GF-D8 (cell line): ENCODE results near the gene DNAAF3.
"Not testable (repeated sequence)": the region's sequence is repeated elsewhere in the genome, so short reads cannot be mapped to it uniquely, and the experiment has no call there.

Source experiments
- DNase-seq: peaks from one replicate; lab custom pipeline; 2025; lab: John Stamatoyannopoulos, UW

The DNAAF3 gene

GRCh38 chr19:55166530-55167268 lies at the start of gene DNAAF3:
Gene DNAAF3 (minus strand): TSS chr19:55166613. CDS start chr19:55166413, 200 bp downstream.
- peak; percentile 91 for DNase-seq

- DNase-seq: no peak
Observed at GRCh38 chr19:55213547-55213946, 47.1 kb upstream of the DNAAF3 start.

- DNase-seq: no peak
Observed at GRCh38 chr19:55212447-55212846, 46.0 kb upstream of the DNAAF3 start.

GRCh38 chr19:55209693-55210472 lies 43.5 kb upstream of the DNAAF3 start:
- DNase-seq: no peak

- DNase-seq: no peak
Observed at GRCh38 chr19:55208880-55209692, 42.7 kb upstream of the DNAAF3 start, which contains the start of gene PTPRH. Gene PTPRH (minus strand): TSS chr19:55209501. CDS start chr19:55209433, 68 bp downstream.

GRCh38 chr19:55206664-55207500 lies 40.5 kb upstream of the DNAAF3 start:
- DNase-seq: no peak

- DNase-seq: not testable (repeated sequence)
Observed at GRCh38 chr19:55202199-55202598, 35.8 kb upstream of the DNAAF3 start.

GRCh38 chr19:55199620-55200204 lies 33.3 kb upstream of the DNAAF3 start:
- DNase-seq: no peak

GRCh38 chr19:55198651-55199050 lies 32.2 kb upstream of the DNAAF3 start:
- DNase-seq: no peak

GRCh38 chr19:55197528-55197927 lies 31.1 kb upstream of the DNAAF3 start:
- no peak for DNase-seq

GRCh38 chr19:55196803-55197202 lies 30.4 kb upstream of the DNAAF3 start:
- DNase-seq: no peak

GRCh38 chr19:55193481-55193880 lies 27.1 kb upstream of the DNAAF3 start:
- DNase-seq: no peak

GRCh38 chr19:55189403-55189835 lies 23.0 kb upstream of the DNAAF3 start:
- DNase-seq: peak; percentile 81

GRCh38 chr19:55188625-55189024 lies 22.2 kb upstream of the DNAAF3 start:
- peak; percentile 12 for DNase-seq

- no peak for DNase-seq
Observed at GRCh38 chr19:55186080-55186479, 19.7 kb upstream of the DNAAF3 start.

- no peak for DNase-seq
Observed at GRCh38 chr19:55181740-55182139, 15.3 kb upstream of the DNAAF3 start.

- no peak for DNase-seq
Observed at GRCh38 chr19:55179606-55180484, 13.4 kb upstream of the DNAAF3 start, which contains the start of gene SYT5. Gene SYT5 (minus strand): TSS chr19:55180289. CDS start chr19:55179041, 1,248 bp downstream.

- no peak for DNase-seq
Observed at GRCh38 chr19:55178781-55179599, 12.6 kb upstream of the DNAAF3 start.

GRCh38 chr19:55176076-55176475 lies 9.7 kb upstream of the DNAAF3 start:
- no peak for DNase-seq
